Activated naive CD8-positive, alpha-beta T cell (primary cell): ENCODE measurements around the gene CDKN1B.

ENCODE experiments used
- H3K27ac Mint-ChIP-seq: one replicate; pipeline ENCODE4 v1.8.0; 2021; ENCODE audit warnings: mixed read lengths
- H3K27me3 Mint-ChIP-seq: one replicate; pipeline ENCODE4 v1.8.0; 2021; ENCODE audit warnings: mixed read lengths
- H3K36me3 Mint-ChIP-seq: one replicate; pipeline ENCODE4 v1.8.0; 2021; ENCODE audit warnings: mixed read lengths
- H3K4me1 Mint-ChIP-seq: one replicate; pipeline ENCODE4 v1.8.0; 2021; ENCODE audit warnings: low read depth, mixed read lengths
- H3K4me3 Mint-ChIP-seq: one replicate; pipeline ENCODE4 v1.8.0; 2021; ENCODE audit warnings: mild to moderate bottlenecking, mixed read lengths
- H3K9me3 Mint-ChIP-seq: one replicate; pipeline ENCODE4 v1.8.0; 2021; ENCODE audit warnings: low read depth, mixed read lengths

Gene CDKN1B

DNA sequence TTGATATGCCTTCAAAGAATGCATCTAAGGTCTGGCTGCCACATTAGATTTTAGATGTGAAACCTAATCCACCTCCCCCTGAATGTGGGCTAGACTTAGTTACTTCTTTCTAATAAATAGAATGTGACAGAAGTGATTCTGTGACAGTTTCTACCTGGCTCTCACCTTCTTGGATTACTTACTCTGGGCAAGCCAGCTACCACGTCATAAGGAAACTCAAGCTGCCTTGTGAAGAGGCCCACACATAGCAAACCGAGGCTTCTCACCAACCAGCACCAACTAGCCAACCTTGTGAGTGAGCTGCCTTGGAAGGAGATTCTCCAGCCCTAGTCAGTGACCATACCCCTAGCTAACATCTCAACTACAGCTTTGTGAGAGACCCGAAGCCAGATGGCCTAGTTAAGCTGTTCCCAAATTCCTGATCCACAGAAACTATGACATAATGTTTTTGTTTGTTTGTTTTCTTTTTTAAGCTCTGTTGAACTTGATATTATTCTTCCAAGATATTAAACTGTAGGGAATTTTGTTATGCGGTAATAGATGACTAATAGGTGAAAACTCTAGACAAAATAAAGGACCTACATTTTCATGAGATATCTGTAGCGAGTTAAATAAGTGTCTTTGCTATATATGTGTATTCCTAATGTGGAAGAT, 27.4 kb upstream of the CDKN1B start:
- no peak overlapping the region for H3K4me3 Mint-ChIP-seq
- H3K9me3 Mint-ChIP-seq, result no peaks in the 10 kb centered on the region
- no peaks in the 10 kb centered on the region for H3K36me3 Mint-ChIP-seq
- H3K4me1 Mint-ChIP-seq, result peaks cover 19% of the 10 kb centered on the region
- no peak overlapping the region for H3K27ac Mint-ChIP-seq
- H3K27me3 Mint-ChIP-seq, result no peaks in the 10 kb centered on the region

GRCh38 chr12:12691549-12691948, 25.6 kb upstream of the CDKN1B start:
- no peaks in the 10 kb centered on the region for H3K27me3 Mint-ChIP-seq
- no peaks in the 10 kb centered on the region for H3K36me3 Mint-ChIP-seq
- H3K4me3 Mint-ChIP-seq, result no peak overlapping the region
- H3K9me3 Mint-ChIP-seq, result no peaks in the 10 kb centered on the region
- H3K27ac Mint-ChIP-seq, result no peak overlapping the region
- H3K4me1 Mint-ChIP-seq, result peaks cover 26% of the 10 kb centered on the region

GRCh38 chr12:12693111-12693671, 24.0 kb upstream of the CDKN1B start:
- Mint-ChIP-seq H3K4me1 (peaks cover 42% of the 10 kb centered on the region), H3K27me3 (no peaks in the 10 kb centered on the region), H3K4me3 (no peak overlapping the region), H3K9me3 (no peaks in the 10 kb centered on the region), H3K36me3 (no peaks in the 10 kb centered on the region), H3K27ac (no peak overlapping the region)

GRCh38 chr12:12696562-12697383, 20.4 kb upstream of the CDKN1B start:
- Mint-ChIP-seq H3K27me3 (no peaks in the 10 kb centered on the region), H3K4me1 (peaks cover 29% of the 10 kb centered on the region)

DNA sequence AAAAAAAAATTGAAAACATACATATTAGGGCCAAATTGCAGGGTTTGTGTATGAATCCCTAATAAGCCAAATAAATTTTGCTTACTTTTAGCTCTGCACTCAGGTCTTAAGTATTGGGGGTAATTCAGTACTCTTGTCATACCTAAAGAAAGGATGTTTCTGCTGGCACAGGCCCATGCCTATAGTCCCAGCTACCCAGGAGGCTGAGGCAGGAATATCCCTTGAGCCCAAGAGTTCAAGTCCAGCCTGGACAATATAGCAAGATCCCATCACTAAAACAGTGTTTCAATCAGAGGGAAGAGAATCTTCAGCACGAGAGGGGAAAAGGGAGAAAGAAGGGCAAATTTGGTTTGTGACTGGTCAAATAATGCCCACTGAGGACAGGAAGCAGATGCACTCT, 17.8 kb upstream of the CDKN1B start:
- H3K27ac Mint-ChIP-seq, result peak overlapping the region; percentile 64
- no peaks in the 10 kb centered on the region for H3K27me3 Mint-ChIP-seq
- H3K4me1 Mint-ChIP-seq, result peaks cover 36% of the 10 kb centered on the region
- H3K9me3 Mint-ChIP-seq, result no peaks in the 10 kb centered on the region
- H3K4me3 Mint-ChIP-seq, result no peak overlapping the region
- no peaks in the 10 kb centered on the region for H3K36me3 Mint-ChIP-seq

More at GRCh38 chr12:12696562-12697383, 20.4 kb upstream of the CDKN1B start:
- Mint-ChIP-seq H3K4me3 (peak overlapping the region; percentile 91), H3K27ac (peak overlapping the region; percentile 97), H3K36me3 (no peaks in the 10 kb centered on the region), H3K9me3 (no peaks in the 10 kb centered on the region)

DNA sequence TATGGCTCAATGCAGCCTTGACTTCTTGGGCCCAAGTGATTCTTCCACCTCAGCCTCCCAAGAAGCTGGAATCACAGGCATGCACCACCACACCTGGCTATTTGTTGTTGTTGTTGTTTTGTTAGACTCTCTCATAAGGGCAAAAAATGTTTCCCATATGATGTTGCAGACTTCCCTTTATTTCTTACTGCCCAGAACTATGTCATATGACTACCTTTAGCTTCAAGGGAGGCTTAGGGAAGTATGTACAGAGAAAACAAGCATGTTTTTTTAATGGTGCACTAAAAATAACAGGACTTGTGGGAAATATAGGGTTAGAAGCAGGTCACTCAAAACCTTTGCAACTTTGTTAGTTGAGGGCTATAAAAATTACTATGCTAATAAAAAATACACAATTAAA, 16.9 kb upstream of the CDKN1B start:
- Mint-ChIP-seq H3K4me1 (peaks cover 43% of the 10 kb centered on the region), H3K27ac (no peak overlapping the region)

DNA sequence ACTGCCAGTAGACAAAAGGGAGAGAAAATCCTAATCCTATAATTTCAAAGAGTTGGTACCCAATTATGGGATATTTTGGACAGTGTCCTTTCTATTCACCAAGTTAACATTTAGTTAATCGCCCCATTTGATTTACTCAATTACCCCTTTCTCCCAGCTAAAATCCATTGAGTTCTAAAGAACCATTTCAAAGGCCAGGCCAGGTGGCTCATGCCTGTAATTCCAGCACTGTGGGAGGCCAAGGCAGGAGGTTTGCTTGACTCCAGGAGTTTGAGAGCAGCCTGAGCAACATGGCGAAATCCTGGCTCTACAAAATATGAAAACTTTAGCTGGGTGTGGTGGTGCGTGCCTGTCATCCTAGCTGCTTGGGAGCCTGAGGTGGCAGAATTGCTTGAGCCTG, 15.7 kb upstream of the CDKN1B start:
- Mint-ChIP-seq H3K27ac (no peak overlapping the region), H3K36me3 (no peaks in the 10 kb centered on the region), H3K4me3 (no peak overlapping the region), H3K4me1 (peaks cover 37% of the 10 kb centered on the region), H3K27me3 (no peaks in the 10 kb centered on the region), H3K9me3 (no peaks in the 10 kb centered on the region)

More for the DNA sequence above, 16.9 kb upstream of the CDKN1B start:
- H3K27me3 Mint-ChIP-seq, result no peaks in the 10 kb centered on the region
- no peaks in the 10 kb centered on the region for H3K36me3 Mint-ChIP-seq
- H3K4me3 Mint-ChIP-seq, result no peak overlapping the region
- H3K9me3 Mint-ChIP-seq, result no peaks in the 10 kb centered on the region

GRCh38 chr12:12704593-12705230, 12.5 kb upstream of the CDKN1B start:
- Mint-ChIP-seq H3K36me3 (no peaks in the 10 kb centered on the region), H3K4me3 (peak overlapping the region; percentile 57), H3K9me3 (no peaks in the 10 kb centered on the region), H3K27me3 (no peaks in the 10 kb centered on the region), H3K27ac (peak overlapping the region; percentile 66), H3K4me1 (peaks cover 13% of the 10 kb centered on the region)

- Mint-ChIP-seq H3K27ac (no peak overlapping the region), H3K9me3 (no peaks in the 10 kb centered on the region), H3K4me3 (no peak overlapping the region), H3K4me1 (peaks cover 13% of the 10 kb centered on the region), H3K27me3 (no peaks in the 10 kb centered on the region), H3K36me3 (no peaks in the 10 kb centered on the region)
Measured at GRCh38 chr12:12705838-12706520, 11.2 kb upstream of the CDKN1B start.

DNA sequence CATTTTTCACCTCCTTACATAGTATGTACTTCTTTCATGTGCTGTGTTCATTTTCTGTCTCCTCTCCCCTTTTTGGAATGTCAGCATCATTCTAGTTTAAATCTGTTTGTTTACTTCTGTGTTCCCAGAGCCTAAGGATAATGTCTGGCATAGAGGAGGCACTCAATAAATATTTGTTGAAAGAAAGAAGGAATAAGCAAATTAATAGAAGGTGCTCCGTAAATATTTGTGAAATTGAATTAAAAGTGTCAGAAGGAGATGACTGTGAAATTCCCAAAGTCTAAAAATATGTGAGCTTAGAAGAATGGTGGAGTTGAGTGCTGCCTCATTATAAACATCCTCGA, 3.3 kb upstream of the CDKN1B start:
- Mint-ChIP-seq H3K36me3 (no peaks in the 10 kb centered on the region), H3K4me1 (peaks cover 50% of the 10 kb centered on the region), H3K27ac (peak overlapping the region; percentile 96), H3K27me3 (no peaks in the 10 kb centered on the region), H3K4me3 (peak overlapping the region; percentile 91), H3K9me3 (no peaks in the 10 kb centered on the region)

- H3K4me3 Mint-ChIP-seq, result peak overlapping the region; percentile 91
- H3K27ac Mint-ChIP-seq, result peak overlapping the region; percentile 96
- peaks cover 2% of the 10 kb centered on the region for H3K36me3 Mint-ChIP-seq
- no peaks in the 10 kb centered on the region for H3K27me3 Mint-ChIP-seq
- H3K4me1 Mint-ChIP-seq, result peaks cover 52% of the 10 kb centered on the region
- H3K9me3 Mint-ChIP-seq, result no peaks in the 10 kb centered on the region
Measured at GRCh38 chr12:12714276-12715021, 2.7 kb upstream of the CDKN1B start.

- Mint-ChIP-seq H3K4me3 (peak overlapping the region; percentile 91), H3K27me3 (no peaks in the 10 kb centered on the region), H3K4me1 (peaks cover 56% of the 10 kb centered on the region), H3K27ac (peak overlapping the region; percentile 96), H3K36me3 (peaks cover 4% of the 10 kb centered on the region), H3K9me3 (no peaks in the 10 kb centered on the region)
Measured at GRCh38 chr12:12715128-12715458, 2.1 kb upstream of the CDKN1B start.

DNA sequence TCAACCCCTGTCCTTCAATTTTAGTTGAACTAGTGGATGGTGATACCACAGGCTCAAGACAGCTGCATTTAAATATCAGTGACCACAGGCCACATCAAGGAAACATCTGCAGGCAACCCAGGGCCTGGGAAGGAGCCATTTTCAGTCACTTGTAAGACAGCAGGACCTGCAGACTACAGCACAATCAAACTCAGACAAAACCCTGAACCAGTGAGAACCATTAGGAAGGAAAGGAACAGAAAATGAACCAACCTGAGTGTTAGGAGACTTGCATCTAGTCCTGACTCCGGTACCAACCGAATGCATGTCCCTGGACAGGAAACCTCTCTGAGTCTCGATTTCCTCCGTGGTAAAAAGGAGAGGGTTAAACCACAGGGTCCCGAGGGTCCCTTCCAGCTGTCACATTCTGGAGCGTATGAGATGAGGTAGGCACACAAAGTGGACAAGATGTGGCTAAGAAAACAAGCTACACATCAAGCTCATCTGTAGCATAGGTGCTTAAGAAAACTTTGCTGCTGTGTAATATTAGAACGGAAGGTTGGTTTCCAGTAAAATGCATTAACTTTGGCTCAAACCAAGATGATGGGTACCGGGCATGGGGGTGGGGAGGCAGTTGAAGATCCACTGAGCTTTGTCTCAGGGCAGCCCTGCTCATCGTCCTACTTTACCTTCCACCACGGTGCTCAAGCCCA, 1.6 kb upstream of the CDKN1B start:
- H3K27me3 Mint-ChIP-seq, result no peaks in the 10 kb centered on the region
- peak overlapping the region; percentile 91 for H3K4me3 Mint-ChIP-seq
- peak overlapping the region; percentile 96 for H3K27ac Mint-ChIP-seq
- peaks cover 61% of the 10 kb centered on the region for H3K4me1 Mint-ChIP-seq
- H3K36me3 Mint-ChIP-seq, result peaks cover 6% of the 10 kb centered on the region
- no peaks in the 10 kb centered on the region for H3K9me3 Mint-ChIP-seq
